Adrenal gland (tissue), 5 donors: ENCODE measurements around the gene ZKSCAN3.

Experiments used
- POLR2A ChIP-seq, 2 donors: fragments of 450-650 bp; IDR thresholded peaks; one replicate each; pipeline ENCODE4 v1.6.1; 2017; ENCODE audit warnings: antibody characterized with exemption in 2 of 2, mild to moderate bottlenecking in 2 of 2, moderate library complexity in 1 of 2
- TF ChIP-seq, protein P1 (sequence below), 6 experiments: fragments of 450-650 bp in 4 of 6; fragments of 200-600 bp in 2 of 6; sonication (generic) in 1 of 6; IDR thresholded peaks; 1 replicate in 5 of 6; 2 replicates in 1 of 6; pipeline versions ENCODE4 v1.5.1 to v1.8.0; 2016 to 2021; ENCODE audit warnings: antibody characterized with exemption in 6 of 6, mild to moderate bottlenecking in 2 of 6, moderate library complexity in 1 of 6
- donor health status: DM: no; HTN: no; CAD: no.

GRCh38 chr6:28378644-28379043 is 28.9 kb downstream of the ZKSCAN3 start:
- TF ChIP-seq, protein P1, sequence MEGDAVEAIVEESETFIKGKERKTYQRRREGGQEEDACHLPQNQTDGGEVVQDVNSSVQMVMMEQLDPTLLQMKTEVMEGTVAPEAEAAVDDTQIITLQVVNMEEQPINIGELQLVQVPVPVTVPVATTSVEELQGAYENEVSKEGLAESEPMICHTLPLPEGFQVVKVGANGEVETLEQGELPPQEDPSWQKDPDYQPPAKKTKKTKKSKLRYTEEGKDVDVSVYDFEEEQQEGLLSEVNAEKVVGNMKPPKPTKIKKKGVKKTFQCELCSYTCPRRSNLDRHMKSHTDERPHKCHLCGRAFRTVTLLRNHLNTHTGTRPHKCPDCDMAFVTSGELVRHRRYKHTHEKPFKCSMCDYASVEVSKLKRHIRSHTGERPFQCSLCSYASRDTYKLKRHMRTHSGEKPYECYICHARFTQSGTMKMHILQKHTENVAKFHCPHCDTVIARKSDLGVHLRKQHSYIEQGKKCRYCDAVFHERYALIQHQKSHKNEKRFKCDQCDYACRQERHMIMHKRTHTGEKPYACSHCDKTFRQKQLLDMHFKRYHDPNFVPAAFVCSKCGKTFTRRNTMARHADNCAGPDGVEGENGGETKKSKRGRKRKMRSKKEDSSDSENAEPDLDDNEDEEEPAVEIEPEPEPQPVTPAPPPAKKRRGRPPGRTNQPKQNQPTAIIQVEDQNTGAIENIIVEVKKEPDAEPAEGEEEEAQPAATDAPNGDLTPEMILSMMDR (IDR thresholded peaks at IDR 0.05), result no peak
- TF ChIP-seq POLR2A (IDR thresholded peaks at IDR 0.05), result no peak
